Body of pancreas (tissue), 4 donors: ENCODE results near the gene ZNF343. TPM values are rescaled to one million over a fixed set of nuclear protein-coding genes. Genes with fewer than 3 reads are reported as not detected.

Experiments used
- ATAC-seq: fragments of 150-250 bp; one replicate; pipeline ENCODE4 v1.9.1; 2016
- DNase-seq, 4 donors: peaks; one replicate each; pipeline ENCODE4 v3.0.0-alpha.2; 2019
- H3K27ac ChIP-seq, 4 donors: fragments of 200-600 bp; sonication (generic); 1 replicate in 3 of 4; 2 replicates in 1 of 4; pipeline versions ENCODE4 v1.5.1 to v1.6.1; 2016 to 2019; ENCODE audit warnings: mild to moderate bottlenecking in 1 of 4, mixed read lengths in 1 of 4, moderate library complexity in 1 of 4
- H3K27me3 ChIP-seq, 2 donors: fragments of 200-600 bp; sonication (generic); one replicate each; pipeline ENCODE4 v1.6.0; 2016; ENCODE audit warnings: mild to moderate bottlenecking in 1 of 2
- H3K36me3 ChIP-seq, 2 donors: fragments of 200-600 bp; sonication (generic); replicated peaks in 1 of 2; 2 replicates each; pipeline ENCODE4 v1.5.1; 2016; ENCODE audit warnings: low read depth in 2 of 2; ENCODE audit not compliant: insufficient read depth in 1 of 2
- H3K4me1 ChIP-seq: fragments of 200-600 bp; sonication (generic); one replicate; pipeline ENCODE4 v1.6.0; 2016
- H3K4me3 ChIP-seq, 2 donors: fragments of 200-600 bp; sonication (generic); 1 replicate in 1 of 2; 2 replicates in 1 of 2; pipeline ENCODE4 v1.5.1; 2016 to 2019
- H3K9me3 ChIP-seq, 3 donors: fragments of 200-600 bp; sonication (generic); 1 replicate in 2 of 3; 2 replicates in 1 of 3; pipeline ENCODE4 v1.5.1; 2016
- CTCF ChIP-seq, 7 experiments: fragments of 450-650 bp in 4 of 7; fragments of 200-600 bp in 3 of 7; sonication (generic) in 3 of 7; IDR thresholded peaks; one replicate each; pipeline ENCODE4 v1.5.1; 2016 to 2019; ENCODE audit warnings: antibody characterized with exemption in 7 of 7
- POLR2A ChIP-seq, 3 donors: fragments of 450-650 bp; IDR thresholded peaks; one replicate each; pipeline ENCODE4 v1.6.1; 2016; ENCODE audit warnings: antibody characterized with exemption in 3 of 3, mild to moderate bottlenecking in 2 of 3
- WGBS, 2 donors: methylation state at CpG; one replicate each; pipeline ENCODE4 v1.1.5; 2017; 5-methylcytosine and 5-hydroxymethylcytosine counted together
- intact Hi-C: fragments of 100-400 bp; cut with DNase I; formaldehyde crosslinking; loops from one replicate; pipeline ENCODE4 v1.15.1; 2023
- total RNA-seq, 2 donors: library from RNA; depleted of rRNA; stranded (reverse); fragments of >200 nt; gene quantifications; one replicate each; pipeline ENCODE4 v1.1.0, GENCODE V29; 2016

ZNF343 gene
- total RNA-seq, 2 donors from 2014 or later: 6.7 to 6.9 TPM

GRCh38 chr20:2463616-2464365 lies 44.9 kb downstream of the ZNF343 start:
- no peak for TF ChIP-seq POLR2A (IDR thresholded peaks at IDR 0.05)
- no peak for TF ChIP-seq CTCF (IDR thresholded peaks at IDR 0.05)
- Histone ChIP-seq H3K9me3 (no peaks in the 10 kb centered on the region), H3K27me3 (no peaks in the 10 kb centered on the region), H3K27ac (no peak overlapping the region), H3K4me1 (peaks cover 10% of the 10 kb centered on the region), H3K36me3 (peaks cover 21 to 50% of the 10 kb centered on the region in 2 donors), H3K4me3 (no peak overlapping the region)
- intact Hi-C loops: no loop called here
- DNase-seq (no peak), ATAC-seq (no peak)
- 78 to 84% methylated on average over 9 of the region's 9 CpGs for WGBS, 2 donors

- Histone ChIP-seq H3K4me3 (no peak overlapping the region), H3K4me1 (no peaks in the 10 kb centered on the region), H3K36me3 (peaks cover 21 to 50% of the 10 kb centered on the region in 2 donors), H3K27me3 (no peaks in the 10 kb centered on the region), H3K9me3 (no peaks in the 10 kb centered on the region), H3K27ac (no peak overlapping the region)
- TF ChIP-seq CTCF (IDR thresholded peaks at IDR 0.05): no peak
- no peak for DNase-seq
- intact Hi-C loops: no loop called here
- no peak for ATAC-seq
- 94 to 95% methylated on average over 3 of the region's 3 CpGs for WGBS, 2 donors
Measured at GRCh38 chr20:2462484-2462883, 46.2 kb downstream of the ZNF343 start.

GRCh38 chr20:2460752-2461424 lies 47.8 kb downstream of the ZNF343 start:
- intact Hi-C loops: no loop called here
- no peaks in the 10 kb centered on the region for H3K27me3 ChIP-seq
- 83 to 87% methylated on average over 4 of the region's 4 CpGs for WGBS, 2 donors
- peaks cover 21 to 43% of the 10 kb centered on the region in 2 donors for H3K36me3 ChIP-seq
- ATAC-seq (no peak), DNase-seq (no peak)
- no peak for TF ChIP-seq CTCF (IDR thresholded peaks at IDR 0.05)
- no peak for TF ChIP-seq POLR2A (IDR thresholded peaks at IDR 0.05)
- H3K4me1 ChIP-seq: no peaks in the 10 kb centered on the region
- no peak overlapping the region for H3K27ac ChIP-seq
- H3K4me3 ChIP-seq: no peak overlapping the region
- H3K9me3 ChIP-seq: no peaks in the 10 kb centered on the region

- DNase-seq (no peak), ATAC-seq (no peak)
- Histone ChIP-seq H3K4me3 (no peak overlapping the region), H3K36me3 (peaks cover 21 to 38% of the 10 kb centered on the region in 2 donors), H3K4me1 (no peaks in the 10 kb centered on the region), H3K27me3 (no peaks in the 10 kb centered on the region), H3K9me3 (no peaks in the 10 kb centered on the region), H3K27ac (no peak overlapping the region)
- TF ChIP-seq CTCF (IDR thresholded peaks at IDR 0.05) (no peak), POLR2A (IDR thresholded peaks at IDR 0.05) (no peak)
- WGBS, 2 donors: 50 to 61% methylated on average over 1 of the region's 1 CpG
- intact Hi-C loops: no loop called here
Measured at GRCh38 chr20:2459981-2460751, 48.5 kb downstream of the ZNF343 start.
